ENCODE measurements around the gene ZFP36L1.

The ZFP36L1 gene, protein sequence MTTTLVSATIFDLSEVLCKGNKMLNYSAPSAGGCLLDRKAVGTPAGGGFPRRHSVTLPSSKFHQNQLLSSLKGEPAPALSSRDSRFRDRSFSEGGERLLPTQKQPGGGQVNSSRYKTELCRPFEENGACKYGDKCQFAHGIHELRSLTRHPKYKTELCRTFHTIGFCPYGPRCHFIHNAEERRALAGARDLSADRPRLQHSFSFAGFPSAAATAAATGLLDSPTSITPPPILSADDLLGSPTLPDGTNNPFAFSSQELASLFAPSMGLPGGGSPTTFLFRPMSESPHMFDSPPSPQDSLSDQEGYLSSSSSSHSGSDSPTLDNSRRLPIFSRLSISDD
- long read RNA-seq, donor 1, transcript ZFP36L1-202 (2 exons, 3,190 nt), result major isoform, 144 of 144 reads
- long read RNA-seq, donor 1, partial matches to known transcripts, result 0 of 144 reads
- long read RNA-seq, donor 1, other reads (novel, unspliced or antisense), result 0 of 144 reads
- long read RNA-seq, donor 2, transcript ZFP36L1-202 (2 exons, 3,190 nt), result major isoform, 104 of 105 reads
- long read RNA-seq, donor 2, partial matches to known transcripts, result 0 of 105 reads
- long read RNA-seq, donor 2, other reads (novel, unspliced or antisense), result 0 of 105 reads
- long read RNA-seq, donor 3, transcript ZFP36L1-202 (2 exons, 3,190 nt), result major isoform, 128 of 129 reads
- long read RNA-seq, donor 3, partial matches to known transcripts, result 0 of 129 reads
- long read RNA-seq, donor 3, other reads (novel, unspliced or antisense), result 0 of 129 reads
- long read RNA-seq, donor 4, transcript ZFP36L1-202 (2 exons, 3,190 nt), result major isoform, 202 of 202 reads
- long read RNA-seq, donor 4, partial matches to known transcripts, result 0 of 202 reads
- long read RNA-seq, donor 4, other reads (novel, unspliced or antisense), result 0 of 202 reads
- long read RNA-seq, donor 5, transcript ZFP36L1-202 (2 exons, 3,190 nt), result major isoform, 174 of 176 reads
- long read RNA-seq, donor 5, partial matches to known transcripts, result 0 of 176 reads
- long read RNA-seq, donor 5, other reads (novel, unspliced or antisense), result 0 of 176 reads
- long read RNA-seq, donor 6, transcript ZFP36L1-202 (2 exons, 3,190 nt), result major isoform, 225 of 248 reads
- long read RNA-seq, donor 6, partial matches to known transcripts, result 22 of 248 reads
- long read RNA-seq, donor 6, other reads (novel, unspliced or antisense), result 0 of 248 reads
- long read RNA-seq, donor 7, result 0 reads
- long read RNA-seq, donor 8, transcript ZFP36L1-202 (2 exons, 3,190 nt), result major isoform, 158 of 165 reads
- long read RNA-seq, donor 8, partial matches to known transcripts, result 0 of 165 reads
- long read RNA-seq, donor 8, other reads (novel, unspliced or antisense), result 6 of 165 reads

DNA sequence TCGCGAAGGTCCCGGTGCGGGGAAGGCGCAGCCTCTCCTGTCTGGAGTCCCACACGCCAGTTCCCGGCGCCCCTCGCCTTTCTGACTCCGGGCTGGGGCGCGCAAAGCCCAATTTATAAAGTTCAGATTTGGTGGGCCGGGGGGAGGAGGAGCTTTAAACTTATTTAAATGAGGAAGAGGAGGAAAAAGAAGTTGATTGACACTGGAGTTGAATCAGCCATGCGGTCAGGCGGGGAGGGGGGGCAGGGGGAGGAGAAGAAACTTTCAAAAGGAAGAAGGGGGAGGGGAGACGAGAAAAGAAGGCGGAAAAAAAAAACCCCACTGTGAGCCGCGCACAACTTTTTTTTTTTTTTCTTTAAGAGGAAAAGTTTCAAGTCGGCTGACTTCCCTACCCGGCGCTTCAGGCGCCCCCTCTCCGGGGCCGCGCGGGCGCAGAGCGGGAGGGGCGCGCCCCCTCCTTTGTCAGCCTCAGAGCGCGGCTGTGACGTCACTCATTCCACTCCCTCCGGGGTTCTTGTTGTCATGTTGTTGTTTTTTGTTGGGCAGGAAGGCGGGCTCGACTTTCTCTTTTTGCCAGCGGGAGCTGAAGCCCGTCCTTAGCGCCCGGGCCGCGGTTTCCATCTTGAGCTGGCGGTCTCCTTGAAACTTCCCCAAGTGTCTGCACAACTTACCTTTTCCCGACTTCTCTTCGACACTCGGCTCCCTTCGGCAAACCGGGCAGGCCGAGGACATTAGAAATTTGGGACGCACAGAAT is at the start of gene ZFP36L1:
ZFP36L1 (minus strand) TSS at position 89 of the 755 bp plus-strand sequence. CDS start 129 bp downstream, outside the sequence.
- DNase-seq, result peak; percentile 99

DNA sequence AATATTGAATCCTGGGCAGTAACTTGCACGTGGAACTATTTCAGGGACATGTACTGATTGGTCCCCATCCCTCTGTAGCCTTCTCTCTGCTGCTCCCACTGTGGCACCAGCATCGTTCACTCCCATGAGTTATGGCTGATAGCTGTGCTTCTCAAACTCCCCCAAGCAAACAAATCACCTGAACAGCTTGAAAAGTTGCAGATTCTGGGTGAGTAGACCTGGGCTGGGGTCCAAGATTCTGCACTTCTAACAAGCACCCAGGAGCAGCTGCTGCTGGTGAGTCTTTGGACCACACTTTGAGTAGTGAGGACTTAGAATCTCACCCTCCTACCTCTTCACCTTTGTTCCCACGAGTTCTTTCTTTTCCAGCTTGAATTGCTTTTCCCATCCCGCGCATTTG is 49.4 kb upstream of the ZFP36L1 start:
- no peak for DNase-seq

DNA sequence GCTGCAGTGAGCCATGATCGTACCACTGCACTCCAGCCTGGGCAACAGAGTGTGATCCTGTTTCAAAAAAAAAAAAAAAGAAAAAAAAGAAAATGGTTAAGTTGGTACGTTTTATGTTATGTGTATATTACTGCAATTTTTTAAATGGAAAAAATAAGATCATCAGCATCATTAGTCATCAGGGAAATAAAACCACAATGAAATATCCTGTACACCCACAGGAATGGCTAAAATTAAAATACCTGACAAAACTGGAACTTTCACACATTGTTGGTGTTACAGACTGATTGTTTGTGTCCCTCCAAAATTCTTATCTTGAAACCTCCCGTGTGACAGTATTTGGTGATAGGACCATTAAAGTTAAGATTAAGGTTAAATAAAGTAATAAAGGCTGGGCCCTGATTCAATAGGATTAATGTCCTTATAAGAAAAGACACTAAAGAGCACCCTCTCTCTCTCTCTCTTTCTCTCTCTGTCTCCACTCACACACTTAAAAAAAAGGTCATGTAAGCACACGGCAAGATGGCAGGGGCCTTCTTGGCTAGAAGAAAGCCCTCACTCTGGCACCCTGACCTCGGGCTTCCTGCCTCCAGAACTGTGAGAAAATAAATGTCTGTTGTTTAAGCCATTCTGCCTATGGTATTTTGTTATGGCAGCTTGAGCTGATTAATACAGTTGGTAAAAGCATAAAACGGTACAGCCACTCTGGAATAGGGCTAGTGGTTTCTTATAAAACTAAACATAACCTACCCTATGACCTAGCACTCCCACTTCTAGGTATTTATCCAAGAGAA is 48.3 kb upstream of the ZFP36L1 start:
- no peak for DNase-seq

DNA sequence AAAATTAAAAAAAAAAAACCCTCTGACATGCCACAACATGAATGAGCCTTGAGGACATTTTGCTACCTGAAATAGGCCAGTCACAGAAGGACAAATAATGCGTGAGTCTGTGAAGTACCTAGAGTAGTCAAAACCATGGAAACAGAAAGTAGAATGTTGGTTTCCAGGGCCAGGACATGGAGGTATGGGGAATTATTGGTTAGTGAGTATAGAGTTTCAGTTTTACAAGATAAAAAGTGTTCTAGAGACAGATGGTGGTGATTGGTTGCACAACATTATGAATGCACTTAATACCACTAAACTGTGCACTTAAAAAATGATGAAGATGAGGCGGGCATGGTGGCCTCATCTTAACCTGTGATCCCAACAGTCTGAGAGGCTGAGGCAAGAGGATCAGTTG is 47.6 kb upstream of the ZFP36L1 start:
- no peak for DNase-seq

DNA sequence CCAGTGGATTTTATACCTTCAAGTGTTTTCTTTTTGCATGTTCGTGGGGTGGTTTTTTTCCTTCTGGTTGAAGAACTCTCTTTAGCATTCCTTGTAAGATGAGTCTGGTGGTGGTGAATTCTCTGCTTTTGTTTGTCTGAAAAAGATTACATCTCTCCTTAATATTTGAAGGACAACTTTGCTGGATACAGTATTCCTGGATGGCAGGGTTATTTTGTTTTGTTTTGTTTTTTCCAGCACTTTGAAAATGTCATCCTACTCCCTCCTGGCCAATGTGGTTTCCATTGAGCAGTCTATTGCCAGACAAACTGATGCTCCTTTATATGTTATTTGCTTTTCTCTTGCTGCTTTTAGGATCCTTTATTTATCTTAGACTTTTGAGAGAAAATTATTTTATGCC is 43.2 kb upstream of the ZFP36L1 start:
- DNase-seq, result no peak

DNA sequence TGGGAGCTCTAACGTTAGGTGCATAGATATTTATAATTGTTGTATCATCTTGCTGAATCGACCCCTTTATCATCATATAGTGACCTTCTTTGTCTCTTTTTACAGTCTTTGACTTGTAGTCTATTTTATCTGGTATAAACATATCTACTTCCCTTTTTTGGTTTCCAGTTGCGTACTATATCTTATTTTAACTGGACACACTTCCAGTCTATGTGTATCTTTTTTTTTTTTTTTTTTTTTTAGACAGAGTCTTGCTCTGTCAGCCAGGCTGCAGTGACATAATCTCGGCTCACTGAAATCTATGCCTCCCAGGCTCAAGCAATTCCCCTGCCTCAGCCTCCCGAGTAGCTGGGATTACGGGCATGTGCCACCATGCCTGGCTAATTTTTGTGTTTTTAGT is 41.9 kb upstream of the ZFP36L1 start:
- no peak for DNase-seq

DNA sequence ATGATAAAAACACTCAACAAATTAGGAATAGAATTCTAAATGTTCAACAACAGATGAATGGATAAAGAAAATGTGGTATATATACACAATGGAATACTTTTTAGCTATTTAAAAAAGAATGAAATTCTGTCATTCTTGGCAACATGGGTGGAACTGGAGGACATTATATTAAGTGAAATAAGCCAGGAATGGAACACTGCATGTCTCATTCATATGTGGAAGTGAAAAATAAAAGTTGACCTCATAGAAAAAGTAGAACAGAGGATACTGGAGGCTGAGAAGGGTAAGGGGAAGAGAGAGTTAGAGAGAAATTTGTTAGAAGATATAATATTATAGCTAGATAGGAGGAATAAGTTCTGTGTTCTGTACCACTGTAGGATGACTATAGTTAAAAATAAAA is 35.8 kb upstream of the ZFP36L1 start:
- no peak for DNase-seq

DNA sequence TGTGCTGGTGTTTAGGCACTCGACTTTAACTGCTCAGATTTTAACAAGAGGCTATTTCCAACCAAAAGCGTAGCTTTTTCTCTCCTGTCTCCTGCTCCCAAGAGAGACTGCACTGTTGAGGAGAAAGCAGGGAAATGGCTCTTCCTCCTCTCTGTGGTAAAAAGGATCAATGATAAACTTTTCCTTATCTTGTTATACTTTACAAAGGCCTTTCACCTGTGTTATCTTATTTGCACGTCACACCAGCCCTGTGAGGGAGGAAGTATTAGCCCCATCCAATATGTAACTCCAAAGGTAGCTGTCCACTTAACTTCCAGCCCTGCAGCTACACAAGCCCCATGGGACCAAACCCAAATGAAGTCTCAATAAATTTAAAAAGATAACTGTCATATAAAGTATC is 32.9 kb upstream of the ZFP36L1 start:
- DNase-seq, result no peak

DNA sequence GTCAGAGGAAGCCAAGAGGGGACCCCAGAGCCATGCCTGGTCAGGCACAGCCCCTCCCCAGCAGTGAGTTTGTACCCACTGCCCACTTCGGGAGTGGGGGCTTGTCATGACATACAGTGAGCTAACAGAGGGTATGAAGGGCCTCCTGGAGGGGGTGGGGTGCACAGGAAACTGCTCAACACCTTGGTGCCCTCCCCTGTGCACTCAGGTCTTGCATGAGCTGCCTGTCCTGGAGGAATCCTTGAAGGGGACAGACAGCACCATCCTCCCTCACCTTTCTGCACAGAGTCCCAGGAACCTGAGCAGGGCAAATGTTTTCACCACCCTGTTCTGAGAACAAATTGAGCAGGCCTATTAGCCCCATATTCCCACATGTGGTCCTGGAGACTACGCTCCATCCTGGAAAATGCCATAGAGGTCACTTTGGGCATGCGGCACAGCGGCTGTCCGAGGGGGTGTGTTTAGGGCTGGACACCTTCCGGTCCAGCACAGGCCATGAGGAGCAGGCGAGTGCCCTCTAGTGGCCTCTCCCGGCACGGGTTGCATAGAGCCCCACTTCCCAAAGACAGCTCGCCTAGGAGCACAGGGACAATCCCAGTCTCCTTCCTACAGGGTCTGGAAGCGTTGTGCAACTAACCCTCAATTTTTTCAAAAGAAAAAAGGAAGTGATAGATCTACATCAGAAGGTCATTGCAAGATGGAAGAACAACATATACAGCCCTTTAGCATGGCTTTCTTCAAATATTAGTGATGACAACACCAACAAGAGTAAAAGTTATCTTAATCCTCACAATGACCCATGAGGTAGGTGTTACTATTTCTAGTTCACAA is 31.9 kb upstream of the ZFP36L1 start:
- DNase-seq, result peak; percentile 61

DNA sequence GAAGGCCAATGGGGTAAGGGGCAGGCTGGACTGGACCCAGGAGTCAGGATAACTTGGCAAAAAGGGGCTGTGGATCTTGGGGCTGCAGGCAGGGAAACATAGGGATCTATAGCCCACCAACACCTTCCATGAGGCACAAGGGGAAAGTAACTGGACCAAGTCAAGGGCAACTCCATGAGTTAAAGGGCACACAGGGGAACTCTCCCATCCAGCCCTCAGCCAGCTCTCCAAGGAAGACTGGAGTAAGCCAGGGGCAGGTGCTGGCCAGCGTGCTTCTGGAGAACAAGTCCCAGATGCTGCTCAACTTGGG is 31.3 kb upstream of the ZFP36L1 start:
- DNase-seq, result no peak

DNA sequence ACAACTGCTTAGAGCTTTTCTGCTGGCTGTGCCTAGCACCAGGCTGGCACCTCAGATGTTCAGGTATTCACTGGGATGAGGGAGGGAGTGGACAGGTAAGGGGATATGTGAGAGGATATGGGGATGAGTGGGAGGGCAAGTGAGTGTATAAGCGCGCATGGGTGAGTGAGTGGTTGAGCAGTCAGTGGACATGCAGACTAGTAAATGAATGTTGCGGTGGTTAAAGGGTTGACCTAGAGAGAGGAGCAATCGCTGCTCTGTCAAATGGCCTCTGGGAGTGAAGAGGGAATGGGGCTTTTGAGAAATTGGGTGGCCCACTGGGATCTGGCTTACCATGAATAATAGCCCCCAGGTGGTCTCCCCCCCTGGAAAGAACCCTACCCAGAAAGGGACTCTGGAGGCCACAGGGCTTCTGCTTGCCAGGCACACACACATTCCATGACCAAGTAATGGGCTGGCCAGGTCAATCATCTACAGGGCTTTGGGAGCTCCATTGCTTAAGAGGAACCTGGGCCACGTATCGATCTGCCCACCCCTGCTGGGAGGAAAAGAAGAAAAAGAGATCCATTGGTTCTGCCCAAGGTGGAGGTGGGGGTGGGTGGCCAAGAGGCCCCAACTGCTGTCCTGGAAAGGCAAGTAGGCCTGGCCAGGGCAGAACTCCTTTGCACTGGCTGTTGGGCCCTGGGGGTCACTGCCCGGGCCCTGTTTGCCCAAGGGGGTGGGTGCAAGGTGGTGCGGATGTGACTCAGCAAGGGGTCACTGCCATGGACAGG is 30.8 kb upstream of the ZFP36L1 start:
- DNase-seq, result no peak

DNA sequence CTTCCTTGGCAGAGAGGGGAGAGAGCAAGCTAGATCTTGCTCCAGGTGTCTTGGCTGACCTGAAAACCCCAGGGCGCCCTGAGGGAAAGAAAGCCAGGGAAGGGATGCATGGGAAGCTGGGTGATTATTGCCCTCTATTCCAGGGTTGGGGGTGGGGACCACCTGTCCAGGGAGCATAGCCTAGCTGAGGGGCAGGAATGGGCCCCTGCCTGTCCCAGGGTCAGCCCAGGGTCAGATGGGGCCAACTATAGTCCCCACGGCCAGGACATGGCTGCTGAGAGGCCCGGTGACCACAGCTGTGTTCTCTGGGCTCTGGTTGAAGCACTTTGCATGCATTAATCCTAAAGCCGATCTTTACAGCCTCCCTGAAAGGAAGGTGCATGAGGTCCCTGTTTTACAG is 30.1 kb upstream of the ZFP36L1 start:
- no peak for DNase-seq

DNA sequence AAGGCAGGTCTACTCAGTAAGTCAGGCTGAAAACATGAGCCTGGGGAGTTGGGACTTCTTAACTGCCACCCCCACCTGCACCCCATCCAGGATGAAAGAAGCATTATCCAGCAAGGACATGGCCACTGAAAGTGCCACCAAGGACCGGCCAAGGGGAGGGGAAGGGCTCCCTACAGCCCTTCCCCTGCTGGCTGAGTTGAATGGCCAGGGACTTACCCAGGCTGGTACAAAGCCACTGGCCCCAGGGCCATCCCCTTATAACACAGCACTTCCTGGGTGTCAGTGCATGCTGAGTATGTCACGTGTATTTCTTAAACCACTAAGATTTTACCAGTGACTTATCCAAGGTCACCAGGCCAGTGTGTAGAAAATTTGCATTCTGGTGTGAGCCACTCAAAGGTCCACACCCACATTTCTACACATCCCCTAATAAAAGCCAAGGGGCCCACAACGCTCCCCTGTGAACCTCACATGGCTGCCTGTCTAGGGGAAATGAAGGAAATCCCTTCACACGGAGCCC is 29.3 kb upstream of the ZFP36L1 start:
- no peak for DNase-seq

DNA sequence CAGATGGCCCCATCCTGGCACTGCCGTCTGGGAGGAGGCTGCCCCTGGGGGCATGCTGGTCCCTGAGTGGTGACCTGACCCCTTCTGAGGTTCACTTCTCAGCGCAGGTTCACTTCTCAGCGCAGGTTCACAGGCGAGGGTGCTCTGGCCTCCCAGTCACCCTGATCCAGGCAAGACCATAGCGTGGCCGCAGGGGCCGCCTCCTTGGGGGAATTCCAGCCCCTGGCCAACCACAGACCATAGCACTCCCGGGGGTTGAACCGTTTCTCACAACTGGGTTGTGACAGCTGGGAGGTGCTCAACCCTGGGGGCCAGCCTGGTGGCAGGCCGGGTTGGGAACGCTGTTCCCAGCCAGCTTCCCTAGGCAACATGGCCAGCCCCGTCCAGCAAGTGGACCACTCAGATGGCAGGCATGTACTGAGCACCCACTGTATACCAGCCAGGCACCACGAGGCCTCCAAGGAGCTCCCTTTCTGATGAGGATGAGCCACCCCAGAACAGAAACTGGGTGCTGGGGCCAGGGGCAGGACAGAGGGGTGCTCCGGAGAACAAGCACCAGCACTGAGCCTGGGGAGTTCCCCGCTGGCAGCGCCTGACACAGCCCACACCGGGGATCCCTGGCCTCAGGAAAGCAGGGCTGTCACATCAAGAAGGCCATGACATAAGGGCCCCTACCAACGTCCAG is 28.3 kb upstream of the ZFP36L1 start:
- DNase-seq, result no peak

DNA sequence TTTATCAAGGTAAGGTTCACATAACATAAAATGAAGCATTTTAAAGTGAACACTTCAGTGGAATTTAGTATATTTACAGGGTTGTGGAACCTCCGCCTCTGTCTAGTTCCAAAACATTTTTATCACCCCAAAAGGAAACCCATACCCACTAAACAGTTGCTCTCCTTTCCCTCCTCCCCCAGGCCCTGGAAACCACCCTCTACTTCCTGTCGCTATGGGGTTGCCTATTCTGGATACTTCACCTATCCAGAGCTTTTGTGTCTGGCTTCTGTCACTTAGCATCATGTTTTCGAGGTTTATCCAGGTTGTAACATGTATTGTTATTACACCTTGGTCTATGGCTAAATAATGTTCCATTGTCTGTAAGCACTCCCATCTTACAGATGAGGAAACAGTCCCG is 27.7 kb upstream of the ZFP36L1 start:
- DNase-seq, result no peak

DNA sequence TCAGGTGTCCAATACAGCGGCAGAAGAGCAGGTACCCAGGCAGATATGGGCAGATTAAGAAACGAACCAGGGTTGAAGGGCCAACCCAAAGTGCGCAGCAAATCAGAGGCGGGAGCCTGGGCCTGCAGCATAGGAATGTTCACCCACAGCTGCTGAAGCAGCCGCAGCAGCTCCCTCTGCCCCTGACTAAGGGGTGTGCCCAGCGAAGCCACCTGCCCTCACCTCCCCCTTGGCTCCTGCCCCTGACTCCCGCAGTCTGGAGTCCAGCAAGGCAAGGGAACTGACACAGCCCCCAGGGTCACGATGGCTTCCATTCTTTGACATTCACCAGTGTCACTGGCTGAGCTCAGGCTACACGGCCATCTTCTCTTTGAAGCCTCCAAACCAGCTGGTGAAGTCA is 27.3 kb upstream of the ZFP36L1 start:
- DNase-seq, result peak; percentile 16

DNA sequence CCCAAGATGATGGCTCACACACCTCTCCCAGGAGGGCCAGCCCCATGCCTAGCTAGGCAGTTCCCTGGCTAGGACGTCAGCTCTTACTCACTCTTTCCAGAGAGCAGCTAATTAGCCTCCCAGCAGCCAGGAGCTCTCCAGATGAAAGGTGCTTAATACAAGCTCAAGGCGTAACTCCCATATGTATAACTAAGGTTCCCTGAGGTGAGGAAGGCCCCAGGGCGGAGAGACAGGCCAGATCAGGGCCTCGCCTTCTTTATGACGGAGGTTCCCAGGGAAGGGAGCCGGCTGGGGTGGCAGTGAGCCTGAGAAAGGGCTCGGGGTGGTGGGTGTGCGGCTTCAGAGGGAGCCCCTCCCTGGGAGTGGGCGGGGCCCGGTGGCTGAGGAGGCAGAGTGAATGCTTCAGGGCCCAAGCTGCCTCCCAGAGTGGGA is 26.4 kb upstream of the ZFP36L1 start:
- peak; percentile 47 for DNase-seq

DNA sequence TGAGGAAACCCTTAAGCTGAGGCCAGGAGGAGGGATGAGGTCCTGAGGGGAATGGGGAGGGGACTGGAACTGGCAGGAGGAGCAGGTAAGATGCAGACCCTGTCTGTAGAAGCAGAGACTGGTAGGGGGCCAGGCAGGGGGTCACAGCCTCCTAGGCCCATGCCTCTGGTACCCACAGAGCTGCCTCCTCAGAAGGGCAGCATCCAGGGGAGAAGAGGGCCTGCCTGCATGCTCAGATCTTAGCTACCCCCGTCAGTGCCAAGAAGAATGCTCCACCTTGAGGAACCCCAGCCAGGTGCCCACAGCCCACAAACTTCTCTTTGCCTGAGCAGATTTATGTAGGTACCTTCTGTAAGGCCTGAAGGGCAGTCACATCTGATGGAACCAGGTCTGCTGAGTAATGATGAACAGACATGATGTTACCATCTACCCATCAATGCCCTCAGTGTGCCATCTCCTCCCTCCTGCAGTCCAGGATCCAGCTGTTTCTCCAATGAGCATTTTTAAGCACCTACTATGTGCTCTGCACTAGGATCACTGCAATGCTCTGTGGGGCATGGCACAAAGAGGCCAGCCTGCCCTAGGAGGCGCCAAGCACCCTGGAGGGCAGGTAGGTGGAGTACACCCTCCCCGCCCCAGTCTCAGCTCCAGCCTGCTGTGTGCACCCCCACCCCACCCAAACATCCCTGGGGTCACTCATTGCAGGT is 24.8 kb upstream of the ZFP36L1 start:
- DNase-seq, result peak; percentile 31

All from right kidney (tissue), 9 donors.